ENCODE results near the gene COMMD9.
A peak's percentile ranks its signal among the peaks of the same experiment; 100 is the strongest.
"Not testable (repeated sequence)": the region's sequence is repeated elsewhere in the genome, so short reads cannot be mapped to it uniquely, and the experiment has no call there.

The COMMD9 gene

GRCh38 chr11:36289226-36289852 lies at the start of gene COMMD9:
COMMD9 (minus strand) TSS chr11:36289424; CDS start chr11:36289412, 12 bp downstream.
- peak; percentile 85 to 89 for DNase-seq (ENCODE audit: low read depth in 2 of 2)

DNA sequence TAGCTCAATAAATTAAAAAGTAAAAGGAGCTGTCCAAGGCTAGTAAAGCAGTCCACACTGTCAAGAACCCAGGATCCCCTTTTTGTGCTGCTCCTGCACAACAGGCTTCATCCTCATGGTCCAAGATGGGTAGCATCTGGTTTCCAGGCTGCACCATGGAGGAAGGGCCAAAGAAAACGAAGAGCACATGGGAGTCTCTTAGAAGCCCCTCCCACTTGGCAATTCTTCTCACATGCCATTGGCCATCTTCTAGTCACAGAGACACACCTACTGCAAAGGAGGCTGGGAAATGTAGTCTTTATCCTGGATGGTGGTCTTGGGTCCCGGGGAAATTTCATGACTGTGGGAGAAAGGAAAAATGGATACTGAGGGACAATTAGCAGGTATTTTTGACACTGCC lies 44.7 kb upstream of the COMMD9 start:
- DNase-seq (ENCODE audit: low read depth in 2 of 2): no peak

GRCh38 chr11:36333468-36333867 lies 44.2 kb upstream of the COMMD9 start:
- no peak for DNase-seq (ENCODE audit: low read depth in 2 of 2)

DNA sequence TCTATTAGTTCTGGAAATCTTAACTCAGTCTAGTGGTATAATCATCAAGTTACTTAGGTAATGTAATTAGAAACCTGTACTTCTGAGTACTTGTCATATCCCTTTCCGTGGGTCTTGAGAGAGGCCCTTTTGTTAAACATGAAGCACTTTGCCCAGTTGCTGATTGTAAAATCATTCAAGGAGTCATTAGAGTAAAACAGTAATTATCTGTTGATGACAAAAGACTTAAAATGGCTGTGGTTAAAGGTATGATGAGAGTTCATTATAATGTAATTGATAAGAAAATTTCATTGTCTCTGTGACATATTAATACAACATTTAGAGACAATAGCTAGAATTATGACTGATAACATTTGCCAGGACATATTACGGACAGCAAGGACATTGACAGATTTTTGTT lies 41.2 kb upstream of the COMMD9 start:
- no peak for DNase-seq (ENCODE audit: low read depth in 2 of 2)

DNA sequence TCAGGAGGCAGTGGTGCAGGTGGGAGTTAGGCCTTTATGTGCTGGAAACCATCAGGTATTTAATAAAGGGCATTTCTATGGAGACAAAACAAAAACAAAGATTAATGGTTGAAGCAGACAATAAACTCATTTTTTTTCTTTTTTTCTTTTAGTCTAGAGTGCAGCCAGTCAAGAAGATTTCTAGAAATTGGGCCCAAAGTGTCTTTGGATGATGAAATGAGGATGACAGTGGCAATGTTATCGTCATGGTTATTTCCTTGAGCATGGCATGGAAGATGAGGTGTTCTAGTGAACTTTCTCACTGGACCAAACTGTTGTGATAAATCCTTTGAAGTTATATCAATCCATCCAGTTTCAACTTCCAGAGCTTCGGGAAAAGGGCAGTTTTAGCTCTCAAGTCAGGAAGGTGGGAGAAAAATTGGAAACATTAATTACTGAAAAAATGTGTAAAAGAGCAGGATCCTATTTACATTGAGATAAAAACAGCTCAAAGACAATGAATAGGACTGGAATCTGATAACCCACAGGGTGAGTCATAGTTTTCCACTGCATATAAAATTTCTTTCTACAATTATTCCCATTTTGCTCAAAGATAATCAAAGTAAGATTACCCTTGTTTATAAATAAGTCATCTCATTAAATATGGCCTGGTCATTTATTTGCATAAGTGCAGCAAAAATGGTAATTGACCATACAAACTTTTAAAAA lies 39.9 kb upstream of the COMMD9 start:
- DNase-seq (ENCODE audit: low read depth in 2 of 2): no peak

GRCh38 chr11:36326524-36327419 lies 37.5 kb upstream of the COMMD9 start:
- DNase-seq (ENCODE audit: low read depth in 2 of 2): no peak

GRCh38 chr11:36325403-36325802 lies 36.2 kb upstream of the COMMD9 start:
- DNase-seq (ENCODE audit: low read depth in 2 of 2): not testable (repeated sequence)

GRCh38 chr11:36324956-36325355 lies 35.7 kb upstream of the COMMD9 start:
- DNase-seq (ENCODE audit: low read depth in 2 of 2): not testable (repeated sequence)

GRCh38 chr11:36317992-36318391 lies 28.8 kb upstream of the COMMD9 start:
- DNase-seq (ENCODE audit: low read depth in 2 of 2): no peak

DNA sequence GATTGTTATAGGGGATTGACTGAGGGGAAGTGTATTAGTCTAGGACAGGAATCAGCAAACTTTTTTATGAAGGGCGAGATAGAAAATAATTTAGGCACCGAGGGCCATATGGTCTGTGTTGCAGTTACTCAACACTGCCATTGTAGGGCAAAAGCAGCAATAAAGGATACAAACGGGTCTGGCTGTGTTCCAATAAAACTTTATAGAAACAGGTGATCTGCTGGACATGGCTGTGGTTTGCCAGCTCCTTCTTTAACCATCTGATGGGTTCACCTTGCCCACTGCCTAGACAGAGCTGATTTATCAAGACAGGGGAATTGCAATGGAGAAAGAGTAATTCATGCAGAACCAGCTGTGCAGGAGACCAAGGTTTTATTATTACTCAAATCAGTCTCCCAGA lies 26.8 kb upstream of the COMMD9 start:
- no peak for DNase-seq (ENCODE audit: low read depth in 2 of 2)

DNA sequence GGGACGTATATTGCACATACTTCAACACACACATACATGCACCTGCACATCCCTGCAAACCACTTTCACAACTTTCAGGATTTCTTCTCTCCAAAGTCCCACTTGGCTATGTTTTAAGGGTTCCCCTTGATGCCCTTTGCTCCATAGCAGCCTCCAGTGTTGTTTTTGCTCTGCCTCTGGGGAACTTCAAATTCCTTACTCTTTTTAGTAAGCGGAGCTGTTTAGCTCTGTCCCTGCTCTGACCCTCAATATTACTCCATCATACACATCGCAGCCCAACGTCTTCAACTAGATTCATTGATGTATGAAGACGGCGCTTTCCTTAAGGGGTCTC lies 25.2 kb upstream of the COMMD9 start:
- no peak for DNase-seq (ENCODE audit: low read depth in 2 of 2)

DNA sequence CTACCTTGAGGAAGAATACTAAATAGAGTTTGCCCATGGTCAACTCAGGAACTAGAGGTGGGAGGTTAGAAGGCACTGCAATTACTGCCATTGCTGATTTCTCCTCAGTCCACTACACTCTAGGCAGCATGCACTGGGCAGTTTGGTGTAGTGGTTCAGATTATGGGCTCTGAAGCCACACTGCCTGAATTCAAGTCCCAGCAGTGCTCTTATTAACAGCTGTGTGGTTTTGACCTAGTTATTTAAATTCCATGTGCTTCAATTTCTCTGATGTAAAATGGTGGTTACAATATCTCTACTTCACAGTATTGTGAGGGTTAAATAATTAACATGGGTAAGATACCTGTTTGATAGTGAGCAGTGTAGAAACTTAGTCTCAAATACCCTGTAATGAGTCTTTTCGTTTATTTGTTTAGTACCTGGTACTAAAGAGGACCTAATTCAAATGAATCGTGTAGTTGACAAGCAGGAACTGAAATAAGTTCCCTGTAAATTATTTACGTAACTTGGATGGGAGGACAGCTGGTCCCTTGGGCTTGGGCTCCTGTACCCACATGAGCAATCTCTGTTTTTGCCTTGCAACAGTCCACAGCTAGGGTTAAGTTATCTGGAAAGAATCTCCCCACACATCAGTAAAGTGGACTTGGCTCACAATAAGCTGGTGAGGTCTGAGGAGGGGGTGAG lies 24.7 kb upstream of the COMMD9 start:
- no peak for DNase-seq (ENCODE audit: low read depth in 2 of 2)

DNA sequence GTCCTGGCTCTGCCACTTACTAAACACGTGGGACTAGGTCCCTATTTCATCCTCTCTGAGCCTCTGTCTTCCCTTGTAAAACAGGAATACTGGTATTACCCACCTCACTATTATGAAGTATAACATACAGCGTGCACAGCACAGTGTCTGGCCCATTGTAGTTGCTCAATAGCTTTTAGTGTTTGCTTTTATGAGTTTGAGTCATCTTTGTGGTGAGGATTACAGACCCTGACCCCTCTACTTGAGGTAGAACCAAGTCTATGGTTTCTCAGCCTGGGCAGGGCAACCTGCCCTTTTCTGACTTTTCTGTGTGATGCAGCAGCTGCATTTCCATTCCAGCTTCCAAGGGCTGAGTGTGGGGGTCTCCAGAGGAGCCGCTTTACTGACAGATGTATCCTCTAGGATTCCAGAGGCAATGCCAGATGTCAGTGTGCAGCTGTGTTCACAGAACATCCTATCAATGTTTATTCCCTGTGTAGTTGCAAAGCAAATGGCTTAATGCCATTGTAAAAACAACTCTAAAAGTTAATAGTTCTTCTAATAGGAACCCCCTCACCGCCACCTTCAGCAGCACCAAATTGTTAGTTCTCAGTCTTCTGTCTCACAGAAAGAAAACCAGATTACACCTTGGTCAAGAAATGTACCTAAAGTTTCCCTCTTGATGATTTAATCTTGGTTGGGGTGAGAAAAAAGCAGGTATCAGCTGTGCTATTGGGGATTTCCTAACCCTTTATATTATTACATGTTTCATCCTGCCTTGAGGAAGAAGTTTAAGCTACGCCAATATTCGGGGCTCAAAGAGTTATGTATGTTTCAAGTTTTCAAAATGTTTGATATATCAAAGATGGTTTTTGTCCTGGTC lies 23.6 kb upstream of the COMMD9 start:
- no peak for DNase-seq (ENCODE audit: low read depth in 2 of 2)

GRCh38 chr11:36311926-36312595 lies 22.8 kb upstream of the COMMD9 start:
- DNase-seq (ENCODE audit: low read depth in 2 of 2): no peak

GRCh38 chr11:36309779-36310178 lies 20.6 kb upstream of the COMMD9 start:
- DNase-seq (ENCODE audit: low read depth in 2 of 2): no peak

DNA sequence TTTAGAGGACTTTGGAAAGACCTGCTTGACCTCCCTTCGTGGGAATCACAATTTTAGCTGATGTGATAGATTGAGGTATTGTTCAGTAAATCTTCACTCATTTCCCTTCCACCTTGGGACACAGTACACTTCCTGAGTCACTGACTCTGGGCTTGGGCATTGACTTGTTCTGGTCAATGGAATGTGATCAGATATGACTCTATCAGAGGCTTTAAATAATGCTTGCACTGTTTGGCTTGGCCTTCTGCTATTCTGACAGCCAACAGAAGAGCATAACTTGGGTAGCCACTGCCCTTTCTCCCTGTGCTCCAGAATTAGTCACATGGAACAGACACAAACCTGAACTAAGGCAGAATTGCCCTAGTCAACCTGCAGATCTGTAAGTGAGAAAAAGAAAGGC lies 19.4 kb upstream of the COMMD9 start:
- no peak for DNase-seq (ENCODE audit: low read depth in 2 of 2)

GRCh38 chr11:36306888-36307287 lies 17.7 kb upstream of the COMMD9 start:
- DNase-seq (ENCODE audit: low read depth in 2 of 2): no peak

- no peak for DNase-seq (ENCODE audit: low read depth in 2 of 2)
Measured at GRCh38 chr11:36305047-36305446, 15.8 kb upstream of the COMMD9 start.

DNA sequence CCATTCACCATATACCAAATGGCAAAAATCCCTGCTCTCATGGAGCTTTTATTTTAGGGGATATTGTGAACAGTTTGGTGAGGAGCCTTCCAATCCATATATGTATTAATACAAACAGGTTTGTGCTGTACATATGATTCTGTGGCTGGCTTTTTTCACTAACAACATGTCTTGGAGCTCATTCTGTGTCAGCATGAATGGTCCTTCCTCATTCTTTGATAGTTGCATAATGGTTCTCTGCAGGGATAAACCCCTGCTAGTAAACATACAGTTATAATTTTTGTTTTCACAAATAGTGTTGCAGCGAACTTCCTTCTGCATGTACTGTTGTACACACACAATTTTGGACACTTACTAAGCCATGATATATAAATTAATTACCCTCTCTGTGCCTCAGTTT lies 15.1 kb upstream of the COMMD9 start:
- DNase-seq (ENCODE audit: low read depth in 2 of 2): no peak

DNA sequence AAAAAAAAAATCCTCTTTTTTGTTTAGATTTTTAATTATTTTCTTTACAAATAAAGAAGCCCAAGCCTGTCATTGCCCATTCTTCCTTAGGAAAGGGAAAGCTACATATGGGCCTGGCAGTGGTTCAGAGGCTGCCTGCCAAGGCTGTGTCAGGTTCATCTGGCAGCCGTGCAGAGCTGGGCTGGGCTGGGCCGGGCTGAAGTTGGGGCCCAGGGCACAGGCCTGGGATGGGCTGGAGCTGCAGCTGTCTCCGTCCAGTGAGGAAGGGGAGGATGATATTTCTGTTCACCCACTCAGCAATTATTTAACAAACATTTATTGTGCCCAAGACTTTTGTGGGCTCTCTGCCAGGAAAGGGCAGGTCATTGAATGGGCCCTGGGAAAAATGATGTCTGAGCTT lies 11.4 kb upstream of the COMMD9 start:
- DNase-seq (ENCODE audit: low read depth in 2 of 2): no peak

Measured in stimulated activated CD4-positive, alpha-beta T cell treated with anti-CD3 and anti-CD28 coated beads, Interleukin-1b, Interleukin-23, amount 100 ng/mL, for 4 hours (primary cell).